ENCODE results near the gene CAMTA1. TPM values are rescaled to one million over a fixed set of nuclear protein-coding genes. Genes with fewer than 3 reads are reported as not detected.
A peak's percentile ranks its signal among the peaks of the same experiment; 100 is the strongest.

CAMTA1 gene
- total and polyA plus RNA-seq, 2 experiments from 2014 or later, result 89.0 to 145 TPM

GRCh38 chr1:7507285-7508019 lies 722.2 kb downstream of the CAMTA1 start:
- no peaks in the 10 kb centered on the region for H3K9me2 ChIP-seq (replicated peaks; ENCODE audit: insufficient read depth)
- no peaks in the 10 kb centered on the region for H3K27me3 ChIP-seq
- 86% methylated on average over 21 of the region's 21 CpGs for WGBS (ENCODE audit: low lambda C conversion rate, missing lambda C conversion rate)
- H3K9me3 ChIP-seq (ENCODE audit: low read depth), result no peaks in the 10 kb centered on the region
- TF ChIP-seq, protein P1, sequence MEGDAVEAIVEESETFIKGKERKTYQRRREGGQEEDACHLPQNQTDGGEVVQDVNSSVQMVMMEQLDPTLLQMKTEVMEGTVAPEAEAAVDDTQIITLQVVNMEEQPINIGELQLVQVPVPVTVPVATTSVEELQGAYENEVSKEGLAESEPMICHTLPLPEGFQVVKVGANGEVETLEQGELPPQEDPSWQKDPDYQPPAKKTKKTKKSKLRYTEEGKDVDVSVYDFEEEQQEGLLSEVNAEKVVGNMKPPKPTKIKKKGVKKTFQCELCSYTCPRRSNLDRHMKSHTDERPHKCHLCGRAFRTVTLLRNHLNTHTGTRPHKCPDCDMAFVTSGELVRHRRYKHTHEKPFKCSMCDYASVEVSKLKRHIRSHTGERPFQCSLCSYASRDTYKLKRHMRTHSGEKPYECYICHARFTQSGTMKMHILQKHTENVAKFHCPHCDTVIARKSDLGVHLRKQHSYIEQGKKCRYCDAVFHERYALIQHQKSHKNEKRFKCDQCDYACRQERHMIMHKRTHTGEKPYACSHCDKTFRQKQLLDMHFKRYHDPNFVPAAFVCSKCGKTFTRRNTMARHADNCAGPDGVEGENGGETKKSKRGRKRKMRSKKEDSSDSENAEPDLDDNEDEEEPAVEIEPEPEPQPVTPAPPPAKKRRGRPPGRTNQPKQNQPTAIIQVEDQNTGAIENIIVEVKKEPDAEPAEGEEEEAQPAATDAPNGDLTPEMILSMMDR (IDR thresholded peaks at IDR 0.05; ENCODE audit: poor library complexity), result no peak
- TF ChIP-seq EZH2 (IDR thresholded peaks at IDR 0.05; ENCODE audit: borderline replicate concordance), result no peak
- no peak for TF ChIP-seq EZH2phosphoT487 (IDR thresholded peaks at IDR 0.05; ENCODE audit: low read depth, severe bottlenecking, unreplicated experiment)
- no peak for DNase-seq (ENCODE audit: low spot score)
- H2AFZ ChIP-seq, result no peak overlapping the region
- H3K4me2 ChIP-seq, result no peak overlapping the region
- H4K20me1 ChIP-seq (ENCODE audit: insufficient read depth, poor library complexity, severe bottlenecking), result no peaks in the 10 kb centered on the region
- no peaks in the 10 kb centered on the region for H3K79me2 ChIP-seq
- no peaks in the 10 kb centered on the region for H3K36me3 ChIP-seq (replicated peaks; ENCODE audit: insufficient read depth, low read depth)
- peaks cover 19% of the 10 kb centered on the region for H3K4me1 ChIP-seq (ENCODE audit: insufficient read depth)
- no peak overlapping the region for H3K27ac ChIP-seq
- H3K4me3 ChIP-seq, result no peak overlapping the region

DNA sequence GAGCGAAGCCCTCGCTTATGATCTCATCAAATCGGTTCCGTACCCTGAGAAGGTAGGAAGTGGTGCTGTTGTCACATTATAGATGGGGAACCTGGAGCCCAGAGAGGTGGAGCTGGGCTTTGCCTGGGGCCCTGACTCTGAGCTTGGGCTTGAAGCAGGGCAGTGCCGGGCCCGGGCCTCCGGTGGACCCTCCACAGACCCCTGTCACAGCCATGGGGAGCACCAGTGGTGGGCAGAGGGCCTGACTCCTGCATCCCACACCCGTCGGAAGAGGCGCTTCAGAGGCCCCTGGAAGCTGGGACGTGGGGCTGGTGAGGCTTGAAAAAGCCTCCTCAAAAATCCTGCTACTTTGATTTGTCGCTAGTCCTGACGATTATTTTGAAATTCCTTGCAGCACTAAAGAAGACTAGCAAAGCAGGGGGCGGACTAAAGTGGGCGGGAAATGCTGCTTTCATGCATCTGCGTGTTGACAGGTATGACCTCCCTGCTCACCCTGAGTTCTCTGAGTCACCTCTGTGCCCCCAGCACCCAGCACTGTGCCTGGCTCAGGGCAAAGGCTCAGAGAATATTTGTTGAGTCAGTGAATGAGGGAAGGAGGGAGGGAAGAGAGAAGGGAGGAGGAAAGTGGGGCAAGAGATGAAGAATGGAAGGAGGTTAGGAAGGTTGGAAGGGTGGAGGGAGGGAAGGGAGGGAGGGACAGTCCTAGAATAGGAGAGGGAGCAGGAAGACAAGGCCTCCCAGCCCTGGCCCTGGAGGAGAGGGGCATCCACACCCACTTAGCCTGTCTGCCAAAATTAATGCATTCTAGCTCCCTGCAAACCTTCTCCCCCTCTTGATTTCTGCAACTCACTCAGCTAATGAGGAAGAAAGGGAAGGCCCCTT lies 723.0 kb downstream of the CAMTA1 start:
- Histone ChIP-seq H4K20me1 (ENCODE audit: insufficient read depth, poor library complexity, severe bottlenecking) (no peaks in the 10 kb centered on the region), H2AFZ (no peak overlapping the region), H3K36me3 (replicated peaks; ENCODE audit: insufficient read depth, low read depth) (no peaks in the 10 kb centered on the region), H3K4me3 (no peak overlapping the region), H3K4me1 (ENCODE audit: insufficient read depth) (peaks cover 15% of the 10 kb centered on the region), H3K4me2 (no peak overlapping the region), H3K9me2 (replicated peaks; ENCODE audit: insufficient read depth) (no peaks in the 10 kb centered on the region), H3K79me2 (no peaks in the 10 kb centered on the region), H3K27me3 (no peaks in the 10 kb centered on the region), H3K27ac (no peak overlapping the region), H3K9me3 (ENCODE audit: low read depth) (no peaks in the 10 kb centered on the region)
- 91% methylated on average over 16 of the region's 16 CpGs for WGBS (ENCODE audit: low lambda C conversion rate, missing lambda C conversion rate)
- DNase-seq (ENCODE audit: low spot score), result no peak
- TF ChIP-seq EZH2 (IDR thresholded peaks at IDR 0.05; ENCODE audit: borderline replicate concordance) (no peak), EZH2phosphoT487 (IDR thresholded peaks at IDR 0.05; ENCODE audit: low read depth, severe bottlenecking, unreplicated experiment) (no peak)
- TF ChIP-seq, protein P1 (IDR thresholded peaks at IDR 0.05; ENCODE audit: poor library complexity), result no peak

DNA sequence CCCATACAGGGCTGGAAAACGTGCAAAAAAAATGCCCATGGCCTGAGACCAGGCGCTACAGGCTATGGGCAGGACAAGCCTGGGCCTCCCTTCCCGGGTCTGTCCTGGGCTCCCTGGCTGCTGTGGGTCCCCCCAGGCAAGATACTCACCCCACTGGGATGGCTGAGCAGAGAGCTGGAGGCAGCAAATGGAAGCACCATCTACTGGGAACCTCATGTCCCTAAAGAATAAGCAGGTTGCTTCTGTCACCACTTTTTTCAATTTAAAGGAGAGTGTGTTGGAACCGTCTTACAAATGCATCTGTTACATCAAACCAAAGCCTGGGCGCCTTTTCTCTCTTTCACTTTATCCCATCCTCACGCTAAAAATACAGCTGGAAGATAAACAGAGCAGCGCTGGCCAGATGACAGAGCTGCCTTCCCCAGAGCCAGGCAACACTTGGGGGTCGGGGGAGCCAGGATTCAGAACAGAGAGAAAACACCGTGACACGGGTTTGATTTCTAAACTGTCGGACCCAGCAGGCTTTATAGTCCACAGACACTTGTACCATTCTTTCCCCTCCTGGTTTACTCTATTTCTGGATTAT lies 723.8 kb downstream of the CAMTA1 start:
- Histone ChIP-seq H3K4me2 (no peak overlapping the region), H3K79me2 (no peaks in the 10 kb centered on the region), H3K4me3 (no peak overlapping the region), H3K36me3 (replicated peaks; ENCODE audit: insufficient read depth, low read depth) (no peaks in the 10 kb centered on the region), H3K4me1 (ENCODE audit: insufficient read depth) (peaks cover 15% of the 10 kb centered on the region), H3K9me3 (ENCODE audit: low read depth) (no peaks in the 10 kb centered on the region), H4K20me1 (ENCODE audit: insufficient read depth, poor library complexity, severe bottlenecking) (no peaks in the 10 kb centered on the region), H2AFZ (no peak overlapping the region), H3K9me2 (replicated peaks; ENCODE audit: insufficient read depth) (no peaks in the 10 kb centered on the region), H3K27ac (peak overlapping the region; percentile 84), H3K27me3 (no peaks in the 10 kb centered on the region)
- no peak for TF ChIP-seq EZH2 (IDR thresholded peaks at IDR 0.05; ENCODE audit: borderline replicate concordance)
- TF ChIP-seq, protein P1 (IDR thresholded peaks at IDR 0.05; ENCODE audit: poor library complexity), result no peak
- TF ChIP-seq EZH2phosphoT487 (IDR thresholded peaks at IDR 0.05; ENCODE audit: low read depth, severe bottlenecking, unreplicated experiment), result no peak
- 70% methylated on average over 11 of the region's 11 CpGs for WGBS (ENCODE audit: low lambda C conversion rate, missing lambda C conversion rate)
- no peak for DNase-seq (ENCODE audit: low spot score)

All from hepatocyte (in vitro differentiated cells).